GM19193 (cell line): Measurements from ENCODE around the gene SLC34A3.

ENCODE experiments used
- POLR2A ChIP-seq: IDR thresholded peaks from 4 replicates; pipeline ENCODE4 v1.6.1; 2011; ENCODE audit not compliant: insufficient read depth, insufficient read length; ENCODE audit errors: extremely low read depth

Gene SLC34A3

GRCh38 chr9:137240318-137240840 is 9.7 kb downstream of the SLC34A3 start:
- TF ChIP-seq POLR2A, result peak; percentile 50

GRCh38 chr9:137240841-137241489 is 10.3 kb downstream of the SLC34A3 start, which contains the start of gene TUBB4B:
TUBB4B (plus strand) TSS chr9:137241287; CDS start chr9:137241361, 74 bp downstream.
- peak; percentile 100 for TF ChIP-seq POLR2A

DNA sequence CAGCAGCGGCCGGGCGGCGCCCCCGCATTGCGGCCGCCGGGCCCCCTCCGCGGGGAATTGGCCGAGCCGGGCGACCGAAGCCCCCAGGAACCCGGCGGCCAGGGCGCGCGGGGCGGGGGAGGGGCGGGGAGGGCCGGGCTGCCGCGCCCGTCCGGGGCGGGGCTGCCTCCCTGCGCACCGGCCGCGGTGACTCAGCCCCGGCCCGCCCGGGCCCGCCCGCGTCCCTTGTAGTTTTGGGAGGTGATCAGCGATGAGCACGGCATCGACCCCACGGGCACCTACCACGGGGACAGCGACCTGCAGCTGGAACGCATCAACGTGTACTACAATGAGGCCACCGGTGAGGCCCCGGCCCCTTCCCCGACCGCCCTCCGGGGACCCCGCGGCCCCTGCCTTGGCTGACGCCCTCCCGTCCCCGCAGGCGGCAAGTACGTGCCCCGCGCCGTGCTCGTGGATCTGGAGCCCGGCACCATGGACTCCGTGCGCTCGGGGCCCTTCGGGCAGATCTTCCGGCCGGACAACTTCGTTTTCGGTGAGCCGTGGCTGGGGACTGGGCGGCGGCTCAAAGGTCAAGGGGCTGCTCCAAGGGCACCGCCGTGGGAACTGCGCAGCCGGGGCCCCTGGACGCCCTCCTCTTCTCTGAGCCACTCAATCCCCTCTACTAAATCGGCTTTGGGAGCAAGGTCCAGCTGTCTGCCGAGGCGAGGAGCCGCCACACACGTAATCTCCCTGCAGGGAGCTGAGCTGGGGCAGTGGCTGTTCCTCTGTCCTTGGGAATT is 11.0 kb downstream of the SLC34A3 start:
- no peak for TF ChIP-seq POLR2A

- no peak for TF ChIP-seq POLR2A
Observed at GRCh38 chr9:137242269-137243203, 11.8 kb downstream of the SLC34A3 start.

DNA sequence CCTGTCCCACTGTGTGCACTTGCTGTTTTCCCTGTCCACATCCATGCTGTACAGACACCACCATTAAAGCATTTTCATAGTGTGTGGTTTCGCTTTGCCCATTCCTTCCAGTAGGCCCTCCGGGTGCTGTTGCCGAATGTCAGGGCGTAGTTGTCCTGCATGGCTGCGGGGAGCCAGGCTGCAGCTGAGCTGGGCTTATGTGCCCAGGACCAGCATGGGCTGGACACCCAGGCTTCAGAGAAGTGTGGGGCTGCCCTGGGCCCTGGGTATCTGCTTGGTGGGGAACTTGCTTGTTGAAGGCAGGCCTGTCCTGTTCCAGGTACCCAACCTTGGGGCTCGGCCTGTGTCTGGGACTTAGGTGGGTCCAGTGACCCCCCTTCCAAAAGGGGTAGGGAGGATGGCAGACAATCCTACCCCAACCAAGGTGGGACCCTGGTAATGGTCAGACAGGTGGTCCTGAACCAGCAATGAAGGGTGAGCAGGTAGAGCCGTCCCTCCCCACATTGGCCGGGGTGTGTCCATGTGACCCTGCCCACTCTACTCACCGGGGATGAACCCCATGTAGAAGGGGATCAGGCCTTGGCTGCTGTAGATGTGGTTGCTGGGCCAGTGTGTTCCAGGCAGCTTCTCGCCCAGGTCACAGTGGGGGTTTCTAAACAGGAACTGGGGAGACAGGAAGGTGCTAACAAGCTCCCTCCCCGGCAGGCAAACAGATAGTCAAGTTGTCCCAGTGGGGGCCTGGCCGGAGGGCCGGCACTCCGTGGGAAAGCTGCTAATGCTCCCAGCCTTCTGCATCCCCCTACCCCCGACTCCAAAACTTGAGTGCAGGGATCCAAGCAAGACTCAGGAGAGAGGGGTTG is 13.2 kb downstream of the SLC34A3 start:
- peak; percentile 57 for TF ChIP-seq POLR2A

DNA sequence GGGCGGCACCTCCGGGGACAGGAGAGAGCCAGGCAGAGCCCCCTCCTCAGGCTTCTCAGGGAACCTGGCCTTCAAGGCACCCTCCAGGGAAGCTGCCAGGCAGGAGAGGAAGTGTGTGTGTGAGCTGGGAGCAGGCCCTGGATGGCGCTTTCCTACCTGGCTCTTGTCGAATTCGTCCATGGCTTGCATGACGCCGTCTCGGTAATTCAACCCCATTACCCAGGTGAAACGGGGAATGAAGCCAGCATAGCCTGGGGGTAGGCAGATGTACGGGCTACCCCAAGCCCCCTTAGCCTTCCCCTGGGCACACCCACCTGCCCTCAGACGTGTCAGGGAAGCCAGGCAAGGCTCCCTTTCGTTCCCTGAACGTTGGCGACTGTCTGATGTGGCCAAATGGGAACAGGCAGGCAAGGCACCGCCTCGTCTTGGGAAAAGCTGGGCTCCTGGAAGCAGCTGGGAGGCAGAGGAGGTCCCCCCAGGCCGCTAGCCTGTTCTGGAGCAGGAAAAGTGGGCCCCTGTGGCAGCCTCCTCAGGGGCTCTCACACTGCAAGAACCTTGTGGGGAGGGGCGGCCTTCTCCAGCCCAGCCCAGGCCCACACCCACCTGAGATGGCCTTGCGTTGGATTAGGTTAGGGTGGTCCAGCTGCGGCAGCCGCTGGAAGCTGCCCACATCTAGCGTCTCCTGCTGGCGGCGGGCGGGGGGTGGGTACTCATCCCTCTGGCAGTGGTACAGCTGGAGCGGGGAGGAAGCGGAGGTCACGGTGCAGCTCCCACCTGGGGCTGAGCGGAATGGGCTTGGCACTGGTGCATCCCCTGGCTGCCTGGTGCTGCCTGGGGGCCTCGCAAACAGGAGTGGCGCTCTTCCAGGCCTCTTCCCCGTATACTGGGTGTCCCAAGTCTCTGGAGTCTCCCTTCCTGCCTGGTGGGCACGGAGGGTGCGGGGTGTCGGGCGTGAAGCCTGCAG is 14.1 kb downstream of the SLC34A3 start:
- no peak for TF ChIP-seq POLR2A

DNA sequence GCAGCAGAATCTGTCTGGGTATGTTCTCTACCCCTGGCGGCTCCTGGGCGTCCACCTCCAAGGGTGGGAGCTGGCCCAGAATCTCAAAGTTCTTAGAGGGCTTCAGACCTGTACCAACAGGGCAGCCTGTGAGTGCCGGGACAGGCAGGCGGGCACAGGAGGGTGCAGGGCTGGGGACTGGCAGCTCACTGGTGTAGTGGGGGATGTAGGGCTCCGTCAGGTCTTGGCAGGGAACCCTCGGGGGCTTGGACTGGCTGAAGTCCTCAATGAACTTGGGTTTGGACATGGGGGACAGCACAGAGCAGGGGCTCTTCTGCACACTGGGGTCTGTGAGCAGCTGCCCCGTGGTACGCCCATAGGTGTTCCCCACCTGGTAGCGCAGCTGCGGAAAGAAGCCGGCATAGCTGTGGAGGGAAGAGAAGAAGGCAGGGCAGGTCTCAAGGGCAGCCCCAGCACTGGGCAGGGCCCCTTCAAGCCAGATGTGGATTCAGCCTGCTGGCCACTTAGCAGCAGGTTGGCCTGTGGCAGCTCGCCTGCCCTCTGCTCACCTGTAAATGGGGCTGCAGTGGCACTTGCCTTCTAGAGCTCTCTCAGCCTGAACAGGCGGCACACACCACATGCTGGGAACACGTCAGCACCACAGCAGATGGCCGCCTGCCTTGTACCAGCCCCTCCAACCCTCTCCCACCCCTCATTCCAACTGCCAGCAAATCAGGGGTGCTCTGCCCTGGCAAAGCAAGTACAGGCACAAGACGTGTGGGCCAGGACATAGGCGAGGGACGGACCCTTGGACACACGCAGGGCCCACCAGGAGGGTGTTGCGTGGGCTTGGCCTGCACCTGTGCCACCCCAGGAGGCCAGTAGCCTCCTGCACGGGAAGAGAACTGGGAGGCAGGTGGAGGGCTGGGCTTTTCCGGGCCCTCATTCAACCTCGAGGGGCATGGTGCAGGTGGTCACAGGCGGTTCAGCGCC is 15.0 kb downstream of the SLC34A3 start:
- TF ChIP-seq POLR2A, result no peak

- no peak for TF ChIP-seq POLR2A
Observed at GRCh38 chr9:137247135-137247915, 16.6 kb downstream of the SLC34A3 start.

DNA sequence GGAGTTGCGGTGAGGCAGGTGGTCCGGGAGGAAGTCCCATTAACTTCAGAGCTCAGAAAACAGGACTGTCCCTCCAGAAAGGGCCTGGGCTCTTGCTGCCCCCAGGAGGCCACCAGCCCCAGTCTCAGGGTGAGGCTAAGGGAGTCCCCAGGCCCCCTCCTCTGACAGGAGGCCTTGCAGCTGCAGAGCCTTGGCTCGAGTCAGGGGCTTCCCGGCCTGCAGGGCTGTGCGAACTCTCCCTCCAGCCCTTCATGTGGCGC is 17.1 kb downstream of the SLC34A3 start:
- TF ChIP-seq POLR2A, result no peak

- no peak for TF ChIP-seq POLR2A
Observed at GRCh38 chr9:137250329-137251193, 19.9 kb downstream of the SLC34A3 start.

- no peak for TF ChIP-seq POLR2A
Observed at GRCh38 chr9:137251194-137251461, 20.4 kb downstream of the SLC34A3 start, which contains the start of gene STPG3. STPG3 (plus strand) TSS chr9:137251286; CDS start chr9:137251287, 1 bp downstream.
